ENCODE results near the gene SEC23A.
"Not testable (repeated sequence)": the region's sequence is repeated elsewhere in the genome, so short reads cannot be mapped to it uniquely, and the experiment has no call there.

The SEC23A gene

GRCh38 chr14:39107591-39107996, 4.6 kb upstream of the SEC23A start:
- no peaks in the 10 kb centered on the region for H3K36me3 Mint-ChIP-seq
- H3K4me1 Mint-ChIP-seq: peaks cover 10% of the 10 kb centered on the region
- H3K27ac Mint-ChIP-seq: no peak overlapping the region
- DNase-seq (ENCODE audit: low spot score in 2 of 2): no peak
- no peaks in the 10 kb centered on the region for H3K27me3 Mint-ChIP-seq
- no peak overlapping the region for H3K4me3 Mint-ChIP-seq
- no peak for ATAC-seq (ENCODE audit: low read depth)
- no peaks in the 10 kb centered on the region for H3K9me3 Mint-ChIP-seq

GRCh38 chr14:39104078-39104801, 1.2 kb upstream of the SEC23A start:
- Mint-ChIP-seq H3K27ac (peak overlapping the region; percentile 97), H3K4me1 (peaks cover 19% of the 10 kb centered on the region), H3K4me3 (peak overlapping the region; percentile 95)
- H3K9me3 Mint-ChIP-seq; H3K27me3 Mint-ChIP-seq; DNase-seq (ENCODE audit: low spot score in 2 of 2); H3K36me3 Mint-ChIP-seq; ATAC-seq (ENCODE audit: low read depth): not testable (repeated sequence)

- DNase-seq (ENCODE audit: low spot score in 2 of 2) (peak in 1 of 2 donors; percentile 4), ATAC-seq (ENCODE audit: low read depth) (no peak)
- peak overlapping the region; percentile 87 for H3K4me3 Mint-ChIP-seq
- H3K36me3 Mint-ChIP-seq: no peaks in the 10 kb centered on the region
- no peaks in the 10 kb centered on the region for H3K9me3 Mint-ChIP-seq
- no peaks in the 10 kb centered on the region for H3K27me3 Mint-ChIP-seq
- peaks cover 23% of the 10 kb centered on the region for H3K4me1 Mint-ChIP-seq
- peak overlapping the region; percentile 97 for H3K27ac Mint-ChIP-seq
Measured at GRCh38 chr14:39102265-39102968, 618 bp downstream of the SEC23A start.

- ATAC-seq (ENCODE audit: low read depth) (no peak), DNase-seq (ENCODE audit: low spot score in 2 of 2) (no peak)
- Mint-ChIP-seq H3K4me1 (peaks cover 29% of the 10 kb centered on the region), H3K9me3 (no peaks in the 10 kb centered on the region), H3K27me3 (no peaks in the 10 kb centered on the region), H3K4me3 (no peak overlapping the region), H3K27ac (peak overlapping the region; percentile 28), H3K36me3 (peaks cover 6% of the 10 kb centered on the region)
Measured at GRCh38 chr14:39099748-39100147, 3.3 kb downstream of the SEC23A start.

GRCh38 chr14:39099215-39099614, 3.8 kb downstream of the SEC23A start:
- peaks cover 11% of the 10 kb centered on the region for H3K36me3 Mint-ChIP-seq
- DNase-seq (ENCODE audit: low spot score in 2 of 2); H3K4me3 Mint-ChIP-seq; H3K9me3 Mint-ChIP-seq; ATAC-seq (ENCODE audit: low read depth); H3K27me3 Mint-ChIP-seq: not testable (repeated sequence)
- peaks cover 34% of the 10 kb centered on the region for H3K4me1 Mint-ChIP-seq
- H3K27ac Mint-ChIP-seq: peak overlapping the region; percentile 47

GRCh38 chr14:39097159-39097558, 5.9 kb downstream of the SEC23A start:
- Mint-ChIP-seq H3K4me1 (peaks cover 25% of the 10 kb centered on the region), H3K4me3 (no peak overlapping the region), H3K27ac (peak overlapping the region; percentile 78), H3K36me3 (peaks cover 11% of the 10 kb centered on the region), H3K9me3 (no peaks in the 10 kb centered on the region), H3K27me3 (no peaks in the 10 kb centered on the region)
- no peak for ATAC-seq (ENCODE audit: low read depth)
- no peak for DNase-seq (ENCODE audit: low spot score in 2 of 2)

GRCh38 chr14:39094515-39094914, 8.5 kb downstream of the SEC23A start:
- H3K27me3 Mint-ChIP-seq: no peaks in the 10 kb centered on the region
- no peak overlapping the region for H3K4me3 Mint-ChIP-seq
- DNase-seq (ENCODE audit: low spot score in 2 of 2) (no peak), ATAC-seq (ENCODE audit: low read depth) (no peak)
- no peaks in the 10 kb centered on the region for H3K9me3 Mint-ChIP-seq
- no peak overlapping the region for H3K27ac Mint-ChIP-seq
- H3K36me3 Mint-ChIP-seq: peaks cover 25% of the 10 kb centered on the region
- peaks cover 16% of the 10 kb centered on the region for H3K4me1 Mint-ChIP-seq

GRCh38 chr14:39091716-39092115, 11.3 kb downstream of the SEC23A start:
- Mint-ChIP-seq H3K27me3 (no peaks in the 10 kb centered on the region), H3K4me1 (peaks cover 8% of the 10 kb centered on the region), H3K36me3 (peaks cover 30% of the 10 kb centered on the region), H3K4me3 (no peak overlapping the region), H3K27ac (no peak overlapping the region), H3K9me3 (no peaks in the 10 kb centered on the region)
- ATAC-seq (ENCODE audit: low read depth) (no peak), DNase-seq (ENCODE audit: low spot score in 2 of 2) (no peak)

GRCh38 chr14:39090548-39091111, 12.4 kb downstream of the SEC23A start:
- Mint-ChIP-seq H3K9me3 (no peaks in the 10 kb centered on the region), H3K36me3 (peaks cover 35% of the 10 kb centered on the region)

GRCh38 chr14:39087493-39087892, 15.5 kb downstream of the SEC23A start:
- Mint-ChIP-seq H3K27ac (no peak overlapping the region), H3K36me3 (peaks cover 41% of the 10 kb centered on the region), H3K27me3 (no peaks in the 10 kb centered on the region), H3K4me3 (no peak overlapping the region), H3K9me3 (no peaks in the 10 kb centered on the region), H3K4me1 (no peaks in the 10 kb centered on the region)
- no peak for DNase-seq (ENCODE audit: low spot score in 2 of 2)
- no peak for ATAC-seq (ENCODE audit: low read depth)

More at GRCh38 chr14:39090548-39091111, 12.4 kb downstream of the SEC23A start:
- ATAC-seq (ENCODE audit: low read depth): no peak
- DNase-seq (ENCODE audit: low spot score in 2 of 2): no peak
- Mint-ChIP-seq H3K4me1 (peaks cover 8% of the 10 kb centered on the region), H3K27me3 (no peaks in the 10 kb centered on the region), H3K4me3 (no peak overlapping the region), H3K27ac (no peak overlapping the region)

- H3K4me1 Mint-ChIP-seq: no peaks in the 10 kb centered on the region
- H3K36me3 Mint-ChIP-seq: peaks cover 43% of the 10 kb centered on the region
- DNase-seq (ENCODE audit: low spot score in 2 of 2): no peak
- no peaks in the 10 kb centered on the region for H3K27me3 Mint-ChIP-seq
- ATAC-seq (ENCODE audit: low read depth): peak; percentile 37
- H3K4me3 Mint-ChIP-seq: no peak overlapping the region
- no peak overlapping the region for H3K27ac Mint-ChIP-seq
- no peaks in the 10 kb centered on the region for H3K9me3 Mint-ChIP-seq
Measured at GRCh38 chr14:39085933-39086332, 17.1 kb downstream of the SEC23A start.

GRCh38 chr14:39083127-39083526, 19.9 kb downstream of the SEC23A start:
- H3K9me3 Mint-ChIP-seq: no peaks in the 10 kb centered on the region
- no peaks in the 10 kb centered on the region for H3K4me1 Mint-ChIP-seq
- ATAC-seq (ENCODE audit: low read depth): no peak
- H3K27me3 Mint-ChIP-seq: no peaks in the 10 kb centered on the region
- no peak overlapping the region for H3K4me3 Mint-ChIP-seq
- DNase-seq (ENCODE audit: low spot score in 2 of 2): no peak
- peaks cover 40% of the 10 kb centered on the region for H3K36me3 Mint-ChIP-seq
- H3K27ac Mint-ChIP-seq: no peak overlapping the region

GRCh38 chr14:39080886-39081285, 22.1 kb downstream of the SEC23A start:
- no peaks in the 10 kb centered on the region for H3K27me3 Mint-ChIP-seq
- no peak overlapping the region for H3K4me3 Mint-ChIP-seq
- no peaks in the 10 kb centered on the region for H3K4me1 Mint-ChIP-seq
- DNase-seq (ENCODE audit: low spot score in 2 of 2): no peak
- no peaks in the 10 kb centered on the region for H3K9me3 Mint-ChIP-seq
- H3K36me3 Mint-ChIP-seq: peaks cover 36% of the 10 kb centered on the region
- no peak for ATAC-seq (ENCODE audit: low read depth)
- H3K27ac Mint-ChIP-seq: no peak overlapping the region

- Mint-ChIP-seq H3K4me3 (no peak overlapping the region), H3K27me3 (no peaks in the 10 kb centered on the region), H3K9me3 (no peaks in the 10 kb centered on the region), H3K36me3 (peaks cover 26% of the 10 kb centered on the region), H3K27ac (no peak overlapping the region), H3K4me1 (peaks cover 4% of the 10 kb centered on the region)
- DNase-seq (ENCODE audit: low spot score in 2 of 2) (no peak), ATAC-seq (ENCODE audit: low read depth) (no peak)
Measured at GRCh38 chr14:39071096-39071495, 31.9 kb downstream of the SEC23A start.

Data from memory B cell (primary cell).